ENCODE measurements around the gene ZMYND12.

GRCh38 chr1:42424201-42424600 is 31.6 kb downstream of the ZMYND12 start:
- TF ChIP-seq, protein P1, sequence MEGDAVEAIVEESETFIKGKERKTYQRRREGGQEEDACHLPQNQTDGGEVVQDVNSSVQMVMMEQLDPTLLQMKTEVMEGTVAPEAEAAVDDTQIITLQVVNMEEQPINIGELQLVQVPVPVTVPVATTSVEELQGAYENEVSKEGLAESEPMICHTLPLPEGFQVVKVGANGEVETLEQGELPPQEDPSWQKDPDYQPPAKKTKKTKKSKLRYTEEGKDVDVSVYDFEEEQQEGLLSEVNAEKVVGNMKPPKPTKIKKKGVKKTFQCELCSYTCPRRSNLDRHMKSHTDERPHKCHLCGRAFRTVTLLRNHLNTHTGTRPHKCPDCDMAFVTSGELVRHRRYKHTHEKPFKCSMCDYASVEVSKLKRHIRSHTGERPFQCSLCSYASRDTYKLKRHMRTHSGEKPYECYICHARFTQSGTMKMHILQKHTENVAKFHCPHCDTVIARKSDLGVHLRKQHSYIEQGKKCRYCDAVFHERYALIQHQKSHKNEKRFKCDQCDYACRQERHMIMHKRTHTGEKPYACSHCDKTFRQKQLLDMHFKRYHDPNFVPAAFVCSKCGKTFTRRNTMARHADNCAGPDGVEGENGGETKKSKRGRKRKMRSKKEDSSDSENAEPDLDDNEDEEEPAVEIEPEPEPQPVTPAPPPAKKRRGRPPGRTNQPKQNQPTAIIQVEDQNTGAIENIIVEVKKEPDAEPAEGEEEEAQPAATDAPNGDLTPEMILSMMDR (IDR thresholded peaks at IDR 0.05) = no peak
- TF ChIP-seq EP300 (IDR thresholded peaks at IDR 0.05) (no peak), POLR2AphosphoS5 (IDR thresholded peaks at IDR 0.05) (no peak)
